Loucy (cell line): Measurements from ENCODE around the gene NBDY.

ENCODE experiments used
- H2AFZ ChIP-seq: fragments of 200-600 bp; sonication (generic); 2 replicates; pipeline ENCODE4 v1.6.0; 2016; ENCODE audit warnings: antibody characterized with exemption, mild to moderate bottlenecking, low read length, moderate library complexity
- H3F3A ChIP-seq: fragments of 200-600 bp; 2 replicates; pipeline ENCODE4 v1.6.0; 2016; ENCODE audit warnings: antibody characterized with exemption, low read depth, mild to moderate bottlenecking
- H3K27me3 ChIP-seq: fragments of 200-600 bp; sonication (generic); 2 replicates; pipeline ENCODE4 v1.6.1; 2014; ENCODE audit warnings: low read length, mild to moderate bottlenecking; ENCODE audit not compliant: insufficient read depth, poor library complexity, severe bottlenecking
- H3K36me3 ChIP-seq: fragments of 200-600 bp; sonication (generic); 2 replicates; pipeline ENCODE4 v1.6.1; 2016; ENCODE audit warnings: low read length; ENCODE audit not compliant: insufficient read depth
- H3K4me1 ChIP-seq: fragments of 200-600 bp; sonication (generic); 2 replicates; pipeline ENCODE4 v1.5.1; 2014; ENCODE audit warnings: low read length, mild to moderate bottlenecking; ENCODE audit not compliant: insufficient read depth, poor library complexity, severe bottlenecking
- H3K4me2 ChIP-seq: fragments of 200-600 bp; sonication (generic); 2 replicates; pipeline ENCODE4 v1.6.0; 2014; ENCODE audit warnings: antibody characterized with exemption, low read length, low read depth, mild to moderate bottlenecking; ENCODE audit not compliant: poor library complexity, severe bottlenecking
- H3K4me3 ChIP-seq: fragments of 200-600 bp; sonication (generic); 2 replicates; pipeline ENCODE4 v1.5.1; 2014; ENCODE audit warnings: low read length, mild to moderate bottlenecking, mixed read lengths; ENCODE audit not compliant: poor library complexity, severe bottlenecking
- H3K79me2 ChIP-seq: fragments of 200-600 bp; sonication (generic); 2 replicates; pipeline ENCODE4 v1.6.1; 2014; ENCODE audit warnings: low read length; ENCODE audit not compliant: insufficient read depth
- H3K9ac ChIP-seq: fragments of 200-600 bp; sonication (generic); 2 replicates; pipeline ENCODE4 v1.6.0; 2014; ENCODE audit warnings: mild to moderate bottlenecking, low read depth, low read length, moderate library complexity; ENCODE audit not compliant: poor library complexity, severe bottlenecking
- H3K9me2 ChIP-seq: fragments of 200-600 bp; sonication (generic); replicated peaks from 2 replicates; pipeline ENCODE4 v1.6.1; 2016; ENCODE audit warnings: low read depth, low read length, mixed read lengths
- H3K9me3 ChIP-seq: fragments of 200-600 bp; sonication (generic); 2 replicates; pipeline ENCODE4 v1.6.1; 2014; ENCODE audit warnings: mild to moderate bottlenecking, antibody characterized with exemption, low read length, low read depth; ENCODE audit not compliant: insufficient read depth
- H4K20me1 ChIP-seq: fragments of 200-600 bp; sonication (generic); 2 replicates; pipeline ENCODE4 v1.6.0; 2014; ENCODE audit warnings: antibody characterized with exemption, low read length, mild to moderate bottlenecking; ENCODE audit not compliant: insufficient read depth, poor library complexity, severe bottlenecking
- CTCF ChIP-seq: fragments of 200-600 bp; sonication (generic); conservative IDR thresholded peaks from 2 replicates; pipeline ENCODE4 v1.5.1; 2014; ENCODE audit warnings: mild to moderate bottlenecking, antibody characterized with exemption, low read length
- EZH2phosphoT487 ChIP-seq: fragments of 200-600 bp; IDR thresholded peaks from 2 replicates; pipeline ENCODE4 v1.6.1; 2018; ENCODE audit warnings: antibody characterized with exemption, mild to moderate bottlenecking, moderate library complexity, borderline replicate concordance

NBDY gene

GRCh38 chrX:56782352-56782751, 53.3 kb downstream of the NBDY start:
- H3K79me2 ChIP-seq: no peaks in the 10 kb centered on the region
- no peaks in the 10 kb centered on the region for H3K27me3 ChIP-seq
- H3K9me3 ChIP-seq: no peaks in the 10 kb centered on the region
- H3K9ac ChIP-seq: no peak overlapping the region
- H3K36me3 ChIP-seq: no peaks in the 10 kb centered on the region
- H3K4me2 ChIP-seq: no peak overlapping the region
- TF ChIP-seq CTCF: no peak
- no peak for TF ChIP-seq EZH2phosphoT487
- H3K4me3 ChIP-seq: no peak overlapping the region
- H4K20me1 ChIP-seq: no peaks in the 10 kb centered on the region
- no peaks in the 10 kb centered on the region for H3K4me1 ChIP-seq
- H3F3A ChIP-seq: no peaks in the 10 kb centered on the region
- H2AFZ ChIP-seq: no peak overlapping the region
- H3K9me2 ChIP-seq: no peaks in the 10 kb centered on the region

- no peaks in the 10 kb centered on the region for H3K27me3 ChIP-seq
- H3K9me3 ChIP-seq: no peaks in the 10 kb centered on the region
- no peaks in the 10 kb centered on the region for H3F3A ChIP-seq
- H3K9ac ChIP-seq: no peak overlapping the region
- no peak for TF ChIP-seq EZH2phosphoT487
- no peak for TF ChIP-seq CTCF
- H2AFZ ChIP-seq: no peak overlapping the region
- H3K4me3 ChIP-seq: no peak overlapping the region
- no peaks in the 10 kb centered on the region for H3K9me2 ChIP-seq
- H3K4me1 ChIP-seq: no peaks in the 10 kb centered on the region
- no peak overlapping the region for H3K4me2 ChIP-seq
- H3K79me2 ChIP-seq: no peaks in the 10 kb centered on the region
- no peaks in the 10 kb centered on the region for H4K20me1 ChIP-seq
- H3K36me3 ChIP-seq: no peaks in the 10 kb centered on the region
Measured at GRCh38 chrX:56782791-56783449, 53.9 kb downstream of the NBDY start.

GRCh38 chrX:56783450-56783831, 54.4 kb downstream of the NBDY start:
- no peak overlapping the region for H3K9ac ChIP-seq

More at GRCh38 chrX:56783450-56783831, 54.4 kb downstream of the NBDY start:
- H3K4me2 ChIP-seq: no peak overlapping the region
- H3K9me2 ChIP-seq: no peaks in the 10 kb centered on the region
- no peak overlapping the region for H3K4me3 ChIP-seq
- H3K27me3 ChIP-seq: no peaks in the 10 kb centered on the region
- TF ChIP-seq EZH2phosphoT487 (no peak), CTCF (no peak)
- no peaks in the 10 kb centered on the region for H3K36me3 ChIP-seq
- H3K4me1 ChIP-seq: no peaks in the 10 kb centered on the region
- no peaks in the 10 kb centered on the region for H3K79me2 ChIP-seq
- no peak overlapping the region for H2AFZ ChIP-seq
- H3K9me3 ChIP-seq: no peaks in the 10 kb centered on the region
- no peaks in the 10 kb centered on the region for H3F3A ChIP-seq
- H4K20me1 ChIP-seq: no peaks in the 10 kb centered on the region
